Epithelial cell of proximal tubule (primary cell): ENCODE measurements around the gene PARVG. TPM values are rescaled to one million over a fixed set of nuclear protein-coding genes. Genes with fewer than 3 reads are reported as not detected.

Source experiments
- DNase-seq: peaks from one replicate; pipeline ENCODE4 v3.0.0-alpha.2; 2011; ENCODE audit warnings: low read depth
- H3K4me3 ChIP-seq: 2 replicates; pipeline ENCODE4 v1.5.1; 2011; ENCODE audit warnings: low read depth, mild to moderate bottlenecking, low read length
- total RNA-seq: library from RNA; depleted of rRNA; stranded (reverse); fragments of >200 nt; gene quantifications from 2 replicates; pipeline ENCODE4 v1.2.3, GENCODE V29; 2015
- TF ChIP-seq, protein P1 (sequence below): conservative IDR thresholded peaks from 2 replicates; pipeline ENCODE4 v1.5.1; 2012; ENCODE audit warnings: low read depth, mild to moderate bottlenecking, low read length

The PARVG gene
- total RNA-seq, 1 donor from 2014 or later = not detected

DNA sequence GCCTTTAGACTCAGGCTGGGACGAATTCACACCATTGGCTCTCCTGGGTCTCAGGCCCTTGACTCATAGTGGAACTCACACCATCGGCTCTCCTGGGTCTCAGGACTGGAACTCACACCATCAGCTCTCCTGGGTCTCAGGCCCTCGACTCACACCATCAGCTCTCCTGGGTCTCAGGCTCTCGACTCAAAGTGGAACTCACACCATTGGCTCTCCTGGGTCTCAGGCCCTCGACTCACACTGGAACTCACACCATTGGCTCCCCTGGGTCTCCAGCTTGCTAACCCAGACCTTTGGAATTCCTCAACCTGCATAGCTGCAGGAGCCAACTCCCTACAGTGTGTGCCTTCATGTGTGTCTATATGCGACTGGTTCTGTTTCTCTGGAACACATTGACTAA lies 75.4 kb downstream of the PARVG start:
- no peak overlapping the region for H3K4me3 ChIP-seq
- TF ChIP-seq, protein P1, sequence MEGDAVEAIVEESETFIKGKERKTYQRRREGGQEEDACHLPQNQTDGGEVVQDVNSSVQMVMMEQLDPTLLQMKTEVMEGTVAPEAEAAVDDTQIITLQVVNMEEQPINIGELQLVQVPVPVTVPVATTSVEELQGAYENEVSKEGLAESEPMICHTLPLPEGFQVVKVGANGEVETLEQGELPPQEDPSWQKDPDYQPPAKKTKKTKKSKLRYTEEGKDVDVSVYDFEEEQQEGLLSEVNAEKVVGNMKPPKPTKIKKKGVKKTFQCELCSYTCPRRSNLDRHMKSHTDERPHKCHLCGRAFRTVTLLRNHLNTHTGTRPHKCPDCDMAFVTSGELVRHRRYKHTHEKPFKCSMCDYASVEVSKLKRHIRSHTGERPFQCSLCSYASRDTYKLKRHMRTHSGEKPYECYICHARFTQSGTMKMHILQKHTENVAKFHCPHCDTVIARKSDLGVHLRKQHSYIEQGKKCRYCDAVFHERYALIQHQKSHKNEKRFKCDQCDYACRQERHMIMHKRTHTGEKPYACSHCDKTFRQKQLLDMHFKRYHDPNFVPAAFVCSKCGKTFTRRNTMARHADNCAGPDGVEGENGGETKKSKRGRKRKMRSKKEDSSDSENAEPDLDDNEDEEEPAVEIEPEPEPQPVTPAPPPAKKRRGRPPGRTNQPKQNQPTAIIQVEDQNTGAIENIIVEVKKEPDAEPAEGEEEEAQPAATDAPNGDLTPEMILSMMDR = no peak
- DNase-seq = no peak

DNA sequence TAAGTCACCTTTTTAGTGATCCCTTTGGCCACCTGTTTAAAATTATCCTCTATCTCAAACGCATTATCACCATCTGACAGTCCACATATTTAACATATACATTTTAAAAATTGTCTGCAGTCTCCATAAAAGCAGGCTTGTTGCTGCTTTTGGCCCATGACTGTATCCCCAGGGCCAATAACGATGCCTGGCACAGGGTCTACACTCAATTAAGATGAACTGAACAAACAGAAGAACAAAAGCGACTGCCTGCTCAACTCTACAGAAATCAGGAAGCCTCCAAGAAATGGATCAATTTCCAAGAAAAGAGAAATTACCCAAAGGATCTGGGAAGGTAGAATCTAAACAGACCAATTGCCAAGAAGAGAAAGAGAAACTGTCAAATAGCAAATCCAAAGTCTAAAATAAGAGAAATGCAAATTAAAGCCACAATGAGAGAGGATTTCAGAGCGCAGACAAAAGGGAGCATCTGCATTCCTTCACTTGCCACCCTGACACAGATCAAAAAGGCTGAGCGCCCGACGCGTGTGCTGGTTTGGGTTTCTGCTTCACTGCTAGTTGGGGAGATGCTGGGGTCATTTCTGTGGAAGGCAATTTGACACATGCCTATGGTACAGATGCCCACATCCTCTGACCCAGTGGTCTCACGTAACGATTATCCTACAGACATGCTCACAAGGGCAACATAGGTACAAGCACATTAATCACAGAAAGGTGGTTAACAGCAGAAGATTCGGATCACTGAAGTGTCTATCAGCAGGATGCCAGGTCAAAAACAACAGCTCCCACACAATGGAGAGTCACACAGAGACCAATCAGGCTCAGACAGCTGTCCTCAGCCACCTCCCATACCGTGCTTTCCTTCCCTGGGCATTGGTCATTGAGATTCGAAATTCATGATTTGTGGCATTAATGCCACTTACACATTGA lies 76.1 kb downstream of the PARVG start:
- no peak overlapping the region for H3K4me3 ChIP-seq
- DNase-seq = no peak
- TF ChIP-seq, protein P1 = no peak

Other genes starting within 250 kb of the PARVG start
- 40.8 and 51.7 TPM in 2 replicates for gene SAMM50, start 225.5 kb upstream of the PARVG start, total RNA-seq
- gene PARVB, start 156.6 kb upstream of the PARVG start, total RNA-seq = 74.2 and 79.9 TPM in 2 replicates
- gene SHISAL1, start 132.0 kb downstream of the PARVG start, total RNA-seq = not detected in 2 replicates